DND-41 (cell line): Measurements from ENCODE around the gene KRTAP23-1.

Experiments
- ATAC-seq: fragments of 200-7000 bp; cut with Tn5 transposase; 3 replicates; pipeline ENCODE4 v1.9.1; 2021; ENCODE audit warnings: low read depth; ENCODE audit not compliant: insufficient read depth
- DNase-seq: peaks from one replicate; pipeline ENCODE4 v3.0.0-alpha.2; 2020
- H2AFZ ChIP-seq: 2 replicates; pipeline ENCODE4 v1.6.0; 2012; ENCODE audit warnings: low read depth, low read length
- H3K27ac ChIP-seq: 2 replicates; pipeline ENCODE4 v1.5.1; 2012; ENCODE audit warnings: low read length, inconsistent platforms
- H3K27me3 ChIP-seq: fragments of 200-600 bp; sonication (generic); 2 replicates; pipeline ENCODE4 v1.6.0; 2012; ENCODE audit warnings: low read length, mild to moderate bottlenecking, inconsistent platforms; ENCODE audit not compliant: insufficient read depth, poor library complexity
- H3K36me3 ChIP-seq: 2 replicates; pipeline ENCODE4 v1.5.1; 2012; ENCODE audit warnings: low read length, inconsistent platforms; ENCODE audit not compliant: insufficient read depth
- H3K4me1 ChIP-seq: 2 replicates; pipeline ENCODE4 v1.5.1; 2012; ENCODE audit warnings: mild to moderate bottlenecking, low read length; ENCODE audit not compliant: insufficient read depth
- H3K4me2 ChIP-seq: 2 replicates; pipeline ENCODE4 v1.6.0; 2012; ENCODE audit warnings: mild to moderate bottlenecking, moderate library complexity, low read length, inconsistent platforms; ENCODE audit not compliant: insufficient read depth
- H3K4me3 ChIP-seq, 2 experiments: fragments of 200-600 bp in 1 of 2; shearing (Covaris generic) in 1 of 2; 2 replicates each; pipeline ENCODE4 v1.5.1; 2012 to 2016; ENCODE audit warnings: inconsistent platforms in 2 of 2, low read length in 2 of 2, mild to moderate bottlenecking in 2 of 2, low read depth in 1 of 2, moderate library complexity in 1 of 2
- H3K79me2 ChIP-seq: 2 replicates; pipeline ENCODE4 v1.6.0; 2012; ENCODE audit warnings: low read length, inconsistent platforms; ENCODE audit not compliant: insufficient read depth
- H3K9ac ChIP-seq: 2 replicates; pipeline ENCODE4 v1.6.0; 2012; ENCODE audit warnings: low read depth, mild to moderate bottlenecking, inconsistent platforms, low read length, moderate library complexity
- H3K9me3 ChIP-seq: 2 replicates; pipeline ENCODE4 v1.5.1; 2012; ENCODE audit warnings: low read length, moderate library complexity, mild to moderate bottlenecking, inconsistent platforms; ENCODE audit not compliant: insufficient read depth, severe bottlenecking
- H4K20me1 ChIP-seq: 2 replicates; pipeline ENCODE4 v1.6.0; 2012; ENCODE audit warnings: low read length; ENCODE audit not compliant: insufficient read depth
- EZH2 ChIP-seq: IDR thresholded peaks from 3 replicates; pipeline ENCODE4 v1.6.1; 2012; ENCODE audit warnings: borderline replicate concordance, low read depth, mild to moderate bottlenecking, moderate library complexity, low read length, inconsistent platforms; ENCODE audit not compliant: severe bottlenecking
- TF ChIP-seq, protein P1 (sequence below): IDR thresholded peaks from 2 replicates; pipeline ENCODE4 v1.5.1; 2012; ENCODE audit warnings: borderline replicate concordance, low read length, moderate library complexity, mild to moderate bottlenecking; ENCODE audit not compliant: poor library complexity, severe bottlenecking; ENCODE audit errors: extremely low read depth

Gene KRTAP23-1

DNA sequence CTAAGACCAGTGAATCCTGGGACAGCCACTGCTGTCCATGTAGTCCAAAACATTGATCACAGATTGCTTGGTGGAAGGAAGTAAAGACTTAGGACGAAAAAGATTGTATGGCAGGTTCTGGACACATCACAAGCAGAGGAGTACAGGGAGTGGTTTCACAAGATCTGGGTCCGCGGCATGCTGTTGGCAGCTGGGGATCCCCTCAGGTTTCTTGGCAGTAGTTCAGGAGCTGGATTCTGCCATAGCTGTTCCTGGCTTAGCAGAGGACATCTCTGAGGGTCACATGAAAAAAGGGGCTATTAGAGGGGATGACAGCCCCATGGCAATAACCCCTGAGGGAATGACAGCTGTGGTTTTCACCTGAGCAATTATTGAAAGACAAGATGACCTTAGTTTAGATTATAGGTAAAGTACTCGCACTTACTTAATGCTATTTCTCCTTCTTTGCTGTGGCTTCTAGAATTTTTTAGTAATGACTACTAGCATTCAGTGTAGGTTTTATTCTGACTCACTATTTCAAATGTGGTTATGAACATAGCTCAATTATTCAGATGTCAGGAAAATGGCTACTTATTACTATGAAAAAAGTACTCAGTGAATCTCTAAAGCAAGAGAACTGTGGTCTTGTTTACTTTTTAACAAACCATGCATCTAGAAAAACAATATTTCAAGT, 19.1 kb downstream of the KRTAP23-1 start:
- H3K4me1 ChIP-seq = no peaks in the 10 kb centered on the region
- DNase-seq (no peak), ATAC-seq (no peak)
- no peaks in the 10 kb centered on the region for H3K36me3 ChIP-seq
- H3K4me2 ChIP-seq = no peak overlapping the region
- TF ChIP-seq, protein P1, sequence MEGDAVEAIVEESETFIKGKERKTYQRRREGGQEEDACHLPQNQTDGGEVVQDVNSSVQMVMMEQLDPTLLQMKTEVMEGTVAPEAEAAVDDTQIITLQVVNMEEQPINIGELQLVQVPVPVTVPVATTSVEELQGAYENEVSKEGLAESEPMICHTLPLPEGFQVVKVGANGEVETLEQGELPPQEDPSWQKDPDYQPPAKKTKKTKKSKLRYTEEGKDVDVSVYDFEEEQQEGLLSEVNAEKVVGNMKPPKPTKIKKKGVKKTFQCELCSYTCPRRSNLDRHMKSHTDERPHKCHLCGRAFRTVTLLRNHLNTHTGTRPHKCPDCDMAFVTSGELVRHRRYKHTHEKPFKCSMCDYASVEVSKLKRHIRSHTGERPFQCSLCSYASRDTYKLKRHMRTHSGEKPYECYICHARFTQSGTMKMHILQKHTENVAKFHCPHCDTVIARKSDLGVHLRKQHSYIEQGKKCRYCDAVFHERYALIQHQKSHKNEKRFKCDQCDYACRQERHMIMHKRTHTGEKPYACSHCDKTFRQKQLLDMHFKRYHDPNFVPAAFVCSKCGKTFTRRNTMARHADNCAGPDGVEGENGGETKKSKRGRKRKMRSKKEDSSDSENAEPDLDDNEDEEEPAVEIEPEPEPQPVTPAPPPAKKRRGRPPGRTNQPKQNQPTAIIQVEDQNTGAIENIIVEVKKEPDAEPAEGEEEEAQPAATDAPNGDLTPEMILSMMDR = no peak
- no peak for TF ChIP-seq EZH2
- no peak overlapping the region for H2AFZ ChIP-seq
- no peaks in the 10 kb centered on the region for H3K79me2 ChIP-seq
- no peak overlapping the region for H3K9ac ChIP-seq
- no peak overlapping the region for H3K27ac ChIP-seq
- no peaks in the 10 kb centered on the region for H4K20me1 ChIP-seq
- no peaks in the 10 kb centered on the region for H3K27me3 ChIP-seq
- no peak overlapping the region for H3K4me3 ChIP-seq
- H3K9me3 ChIP-seq = no peaks in the 10 kb centered on the region

DNA sequence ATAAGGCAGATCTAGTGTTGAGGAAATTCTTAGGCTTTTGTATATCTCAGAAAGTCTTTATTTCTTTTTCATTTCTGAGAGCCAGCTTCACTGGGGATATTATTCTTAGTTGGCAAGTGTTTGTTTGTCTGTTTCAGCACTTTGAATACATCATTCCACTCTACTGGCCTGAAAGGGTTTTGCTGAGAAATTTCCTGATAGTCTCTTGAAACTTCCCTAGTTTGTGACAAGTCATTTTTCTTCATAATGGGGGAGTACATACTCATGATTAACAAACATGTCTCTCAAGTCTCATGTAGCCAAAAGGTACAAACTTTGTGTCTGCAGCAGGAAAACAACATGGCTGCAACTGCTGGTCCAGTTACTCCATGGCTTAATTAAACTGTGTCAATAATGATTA, 22.0 kb downstream of the KRTAP23-1 start:
- no peak for ATAC-seq
- Histone ChIP-seq H3K4me1 (no peaks in the 10 kb centered on the region), H3K27ac (no peak overlapping the region), H3K79me2 (no peaks in the 10 kb centered on the region), H3K4me3 (no peak overlapping the region), H3K4me2 (no peak overlapping the region), H3K9me3 (no peaks in the 10 kb centered on the region), H3K27me3 (no peaks in the 10 kb centered on the region), H4K20me1 (no peaks in the 10 kb centered on the region), H2AFZ (no peak overlapping the region), H3K36me3 (no peaks in the 10 kb centered on the region), H3K9ac (no peak overlapping the region)
- TF ChIP-seq EZH2 = no peak
- DNase-seq = no peak

DNA sequence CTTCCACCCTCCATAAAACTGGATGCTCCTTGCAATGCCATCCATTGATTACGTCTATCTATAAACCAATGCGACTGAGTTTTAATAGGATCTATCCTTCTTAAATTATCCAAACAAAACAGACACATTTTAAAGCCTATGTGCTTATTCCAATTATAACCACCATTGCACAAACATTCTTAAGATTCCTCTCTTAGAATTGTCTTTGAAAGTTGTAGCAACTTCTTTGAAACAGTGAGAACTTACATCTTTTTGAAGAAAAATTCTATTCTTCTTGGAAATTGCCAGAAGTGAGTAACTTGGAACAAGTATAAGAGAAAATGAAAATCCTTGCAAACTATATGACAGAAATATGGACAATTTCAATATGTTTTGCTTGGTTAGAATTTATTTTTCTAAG, 28.2 kb downstream of the KRTAP23-1 start, which contains the start of gene KRTAP26-1:
Gene KRTAP26-1, minus strand, starts transcription at position 101 of the 400 bp plus-strand sequence. CDS start 280 bp downstream, outside the sequence.
- H3K36me3 ChIP-seq = no peaks in the 10 kb centered on the region
- H3K27me3 ChIP-seq = no peaks in the 10 kb centered on the region
- H3K9ac ChIP-seq = no peak within 1 kb of the TSS
- no peaks in the 10 kb centered on the region for H3K4me1 ChIP-seq
- no peak within 1 kb of the TSS for H2AFZ ChIP-seq
- TF ChIP-seq, protein P1 = no peak
- no peak for TF ChIP-seq EZH2
- no peaks in the 10 kb centered on the region for H3K79me2 ChIP-seq
- H3K4me3 ChIP-seq = no peak within 1 kb of the TSS
- no peak for ATAC-seq
- H3K4me2 ChIP-seq = no peak within 1 kb of the TSS
- no peak within 1 kb of the TSS for H3K27ac ChIP-seq
- DNase-seq = no peak
- no peaks in the 10 kb centered on the region for H3K9me3 ChIP-seq
- H4K20me1 ChIP-seq = no peaks in the 10 kb centered on the region

DNA sequence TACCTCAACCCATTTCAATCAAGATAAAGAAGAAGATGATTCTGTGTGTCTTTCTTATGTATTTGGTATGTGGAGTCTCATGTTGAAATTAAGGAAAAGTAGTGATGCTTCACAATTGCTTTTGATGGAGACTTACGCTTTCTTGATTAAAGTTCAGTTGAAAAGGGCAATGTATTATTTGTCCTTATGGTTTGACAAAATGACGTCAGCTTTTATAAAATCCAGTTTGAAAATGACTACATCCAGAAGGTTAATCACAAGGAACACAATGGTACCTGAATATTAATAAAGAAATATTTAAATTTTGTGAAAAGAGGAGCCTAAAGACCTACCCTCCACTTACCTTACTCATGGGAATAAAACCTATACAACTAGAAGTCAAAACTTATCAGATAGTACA, 32.7 kb downstream of the KRTAP23-1 start:
- no peaks in the 10 kb centered on the region for H3K36me3 ChIP-seq
- DNase-seq = no peak
- H3K4me3 ChIP-seq = no peak overlapping the region
- no peaks in the 10 kb centered on the region for H3K4me1 ChIP-seq
- H3K79me2 ChIP-seq = no peaks in the 10 kb centered on the region
- ATAC-seq = no peak
- H3K9me3 ChIP-seq = no peaks in the 10 kb centered on the region
- no peaks in the 10 kb centered on the region for H3K27me3 ChIP-seq
- H3K9ac ChIP-seq = no peak overlapping the region
- TF ChIP-seq EZH2 = no peak
- TF ChIP-seq, protein P1 = no peak
- no peak overlapping the region for H3K27ac ChIP-seq
- H2AFZ ChIP-seq = no peak overlapping the region
- no peaks in the 10 kb centered on the region for H4K20me1 ChIP-seq
- no peak overlapping the region for H3K4me2 ChIP-seq
